Measurements from ENCODE around the gene SLC15A1.

SLC15A1 gene

GRCh38 chr13:98781470-98781869 lies 29.0 kb upstream of the SLC15A1 start:
- H3K4me3 ChIP-seq (ENCODE audit: low read depth, low read length), result no peak overlapping the region

DNA sequence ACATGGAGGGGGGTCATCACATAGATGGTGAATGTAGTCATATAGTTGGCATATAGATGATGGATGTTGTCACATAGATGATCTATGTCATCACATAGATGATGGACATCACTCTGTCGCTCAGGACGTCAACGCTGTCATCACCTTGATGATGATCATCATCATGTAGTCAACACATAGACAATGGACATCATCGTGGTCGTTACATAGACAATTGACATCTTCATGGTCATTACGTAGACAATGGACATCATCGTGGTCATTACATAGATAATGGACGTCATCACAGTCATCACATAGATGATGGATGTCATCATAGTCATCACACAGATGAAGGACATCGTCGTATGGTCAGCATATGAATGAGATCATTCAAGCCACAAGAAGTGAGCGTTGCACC lies 28.6 kb upstream of the SLC15A1 start:
- no peak overlapping the region for H3K4me3 ChIP-seq (ENCODE audit: low read depth, low read length)

DNA sequence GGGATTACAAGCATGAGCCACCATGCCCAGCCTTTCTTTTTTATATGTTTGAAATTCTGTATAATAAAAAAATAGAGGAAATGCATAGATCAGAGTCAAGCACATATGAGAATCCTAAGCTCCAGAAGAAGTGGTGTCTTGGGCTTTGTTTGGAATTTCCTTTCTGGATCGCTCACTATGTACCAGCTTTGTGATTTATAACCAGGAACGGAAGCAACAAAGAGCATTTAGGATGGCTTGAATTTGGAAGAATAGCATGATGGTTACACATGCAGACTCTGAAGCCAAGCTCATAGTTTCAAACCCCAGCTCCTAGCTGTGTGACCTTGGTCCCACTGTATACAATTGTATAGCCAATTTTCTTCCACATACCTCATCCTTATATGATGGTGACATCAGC lies 28.0 kb upstream of the SLC15A1 start:
- H3K4me3 ChIP-seq (ENCODE audit: low read depth, low read length), result no peak overlapping the region

- no peak overlapping the region for H3K4me3 ChIP-seq (ENCODE audit: low read depth, low read length)
These were observed 27.2 kb upstream of the SLC15A1 start for GRCh38 chr13:98779695-98780094.

DNA sequence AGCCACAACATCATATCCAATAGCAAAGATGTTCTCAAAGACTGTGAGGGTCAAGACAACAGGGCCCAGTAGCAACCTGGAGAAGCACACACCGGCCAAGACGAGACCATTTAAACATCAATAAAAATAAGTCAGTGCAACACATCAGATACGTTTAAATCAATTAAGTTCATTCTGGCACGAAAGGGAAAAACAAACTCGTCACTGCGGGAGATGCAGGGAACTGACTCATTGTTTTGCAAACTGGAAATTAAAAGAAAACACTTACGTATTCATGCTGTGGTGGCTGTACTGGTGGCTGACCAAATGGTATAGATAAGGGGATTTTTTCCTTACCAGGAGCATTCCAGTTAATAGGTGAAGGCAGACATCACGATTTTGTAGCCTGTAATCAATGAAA lies 26.3 kb upstream of the SLC15A1 start:
- H3K4me3 ChIP-seq (ENCODE audit: low read depth, low read length), result no peak overlapping the region

DNA sequence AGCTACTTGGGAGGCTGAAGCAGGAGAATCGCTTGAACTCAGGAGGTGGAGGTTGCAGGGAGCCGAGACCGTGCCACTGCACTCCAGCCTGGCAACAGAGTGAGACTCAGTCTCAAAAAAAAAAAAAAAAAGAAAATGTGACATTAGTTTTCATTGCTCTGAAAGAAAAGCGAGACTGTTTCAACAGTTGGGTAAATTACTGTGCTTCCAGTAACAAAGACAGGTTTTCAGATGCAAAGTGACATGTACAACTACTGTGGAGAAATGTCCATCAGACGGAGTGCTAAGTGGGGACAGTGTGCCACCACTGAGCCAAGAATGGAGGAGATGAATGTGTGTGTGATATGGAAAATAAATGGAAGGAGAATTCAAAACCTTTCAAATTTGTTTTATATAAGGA lies 24.2 kb upstream of the SLC15A1 start:
- no peak overlapping the region for H3K4me3 ChIP-seq (ENCODE audit: low read depth, low read length)

DNA sequence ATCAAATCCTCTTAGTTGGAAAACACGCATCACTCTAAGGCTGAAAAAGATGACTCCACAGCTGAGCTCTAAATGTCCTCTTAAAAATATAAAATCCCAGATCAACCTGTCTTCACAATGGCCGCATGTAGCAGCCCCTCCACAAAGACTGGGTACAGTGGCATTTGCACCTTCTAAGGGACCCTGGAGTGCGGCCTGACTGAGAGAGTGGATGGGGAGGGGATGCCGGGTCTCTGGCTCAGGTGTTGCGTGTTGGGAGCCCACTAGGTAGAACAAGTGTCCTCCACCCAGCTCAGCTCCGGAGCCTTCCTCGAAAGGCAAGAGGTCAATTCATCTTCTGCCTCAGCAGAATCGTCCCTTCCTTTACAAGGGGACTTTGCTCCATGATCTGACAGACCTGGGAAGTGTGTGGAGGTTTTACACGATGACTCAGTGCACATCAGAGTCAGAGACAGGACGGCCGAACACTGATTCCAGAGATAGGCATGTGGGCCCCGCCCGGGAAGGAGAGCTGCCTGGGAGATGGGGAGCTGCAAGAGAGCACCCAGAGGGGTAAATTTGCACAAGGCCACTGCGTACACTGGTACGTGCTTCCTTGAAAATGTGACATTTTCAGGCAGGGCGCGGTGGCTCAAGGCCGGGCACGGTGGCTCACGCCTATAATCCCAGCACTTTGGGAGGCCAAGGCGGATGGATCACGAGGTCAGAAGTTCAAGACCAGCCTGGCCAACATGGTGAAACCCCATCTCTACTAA lies 23.5 kb upstream of the SLC15A1 start:
- no peak overlapping the region for H3K4me3 ChIP-seq (ENCODE audit: low read depth, low read length)

DNA sequence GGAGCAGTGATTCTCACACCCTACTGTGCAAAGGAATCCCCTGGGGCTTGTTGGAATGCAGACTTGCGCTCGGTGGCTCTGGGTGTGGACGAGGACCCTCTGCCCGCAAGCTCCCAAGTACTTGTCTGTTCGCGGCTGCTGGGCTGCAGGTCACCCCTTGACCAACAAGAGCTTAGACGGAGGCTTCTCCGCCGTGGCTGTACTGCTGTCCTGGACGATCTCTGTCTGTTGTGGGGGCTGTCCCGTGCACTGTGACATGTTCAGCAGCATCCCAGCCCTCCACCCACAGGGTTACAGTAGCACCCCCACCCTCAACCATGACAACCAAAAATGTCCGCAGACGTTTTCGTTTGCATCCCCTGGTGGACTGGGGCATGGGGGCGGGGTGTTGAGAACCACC lies 22.9 kb upstream of the SLC15A1 start:
- H3K4me3 ChIP-seq (ENCODE audit: low read depth, low read length), result no peak overlapping the region

- no peak overlapping the region for H3K4me3 ChIP-seq (ENCODE audit: low read depth, low read length)
These were observed 22.3 kb upstream of the SLC15A1 start for GRCh38 chr13:98774776-98775175.

GRCh38 chr13:98773921-98774320 lies 21.4 kb upstream of the SLC15A1 start:
- H3K4me3 ChIP-seq (ENCODE audit: low read depth, low read length), result no peak overlapping the region

DNA sequence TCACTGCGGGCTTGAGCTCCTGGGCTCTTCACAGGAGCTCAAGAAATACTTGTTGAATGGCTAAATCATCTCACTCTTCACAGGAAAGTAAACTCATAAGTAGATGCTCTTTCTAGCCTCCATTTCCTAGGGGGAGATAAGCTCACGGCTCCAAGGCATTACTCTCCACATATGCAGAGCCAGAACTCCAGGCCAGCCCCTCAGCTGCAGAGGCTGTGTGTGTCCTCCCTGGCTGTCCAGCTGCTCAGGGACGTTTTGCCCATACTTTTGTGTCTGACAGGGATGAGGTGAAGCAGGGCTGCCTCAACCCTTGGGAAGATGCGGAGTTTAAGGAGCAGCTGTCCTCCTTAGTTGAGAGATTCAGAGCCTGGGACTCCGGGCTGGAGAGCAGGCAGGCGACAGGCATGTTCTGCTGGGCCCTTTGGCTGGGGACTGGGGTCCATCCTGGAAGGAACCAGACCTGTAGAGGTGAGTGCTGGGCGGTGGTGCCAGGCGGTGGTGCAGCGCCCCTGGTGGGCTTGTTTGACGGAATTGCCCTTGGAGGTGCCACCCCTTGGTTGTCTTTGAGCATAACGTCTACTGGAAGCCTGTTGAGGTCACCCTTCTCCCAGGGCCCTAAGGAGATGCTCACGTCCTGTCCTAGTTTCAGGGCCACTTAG lies 20.5 kb upstream of the SLC15A1 start:
- H3K4me3 ChIP-seq (ENCODE audit: low read depth, low read length), result no peak overlapping the region

GRCh38 chr13:98771838-98772611 lies 19.6 kb upstream of the SLC15A1 start:
- no peak overlapping the region for H3K4me3 ChIP-seq (ENCODE audit: low read depth, low read length)

GRCh38 chr13:98769736-98770135 lies 17.3 kb upstream of the SLC15A1 start:
- H3K4me3 ChIP-seq (ENCODE audit: low read depth, low read length), result no peak overlapping the region

GRCh38 chr13:98768522-98768921 lies 16.1 kb upstream of the SLC15A1 start:
- H3K4me3 ChIP-seq (ENCODE audit: low read depth, low read length), result no peak overlapping the region

DNA sequence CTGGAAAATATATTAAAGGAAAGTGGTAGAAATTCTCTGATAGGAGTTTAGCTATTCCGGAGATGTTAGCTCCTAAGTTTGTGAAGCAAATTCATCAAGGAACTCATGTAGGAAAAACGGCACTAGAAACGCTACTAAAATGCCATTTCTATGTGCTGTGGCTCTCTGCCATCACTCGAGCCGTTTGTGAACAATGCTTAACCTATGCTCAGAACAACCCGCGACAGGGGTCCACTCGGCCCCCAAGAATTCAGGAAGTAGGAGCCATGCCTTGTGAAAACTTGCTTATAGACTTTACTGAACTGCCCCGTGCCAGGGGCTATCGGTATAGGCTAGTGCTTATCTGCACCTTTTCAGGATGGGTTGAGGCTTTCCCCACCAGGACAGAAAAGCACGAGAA lies 14.2 kb upstream of the SLC15A1 start:
- H3K4me3 ChIP-seq (ENCODE audit: low read depth, low read length), result no peak overlapping the region

DNA sequence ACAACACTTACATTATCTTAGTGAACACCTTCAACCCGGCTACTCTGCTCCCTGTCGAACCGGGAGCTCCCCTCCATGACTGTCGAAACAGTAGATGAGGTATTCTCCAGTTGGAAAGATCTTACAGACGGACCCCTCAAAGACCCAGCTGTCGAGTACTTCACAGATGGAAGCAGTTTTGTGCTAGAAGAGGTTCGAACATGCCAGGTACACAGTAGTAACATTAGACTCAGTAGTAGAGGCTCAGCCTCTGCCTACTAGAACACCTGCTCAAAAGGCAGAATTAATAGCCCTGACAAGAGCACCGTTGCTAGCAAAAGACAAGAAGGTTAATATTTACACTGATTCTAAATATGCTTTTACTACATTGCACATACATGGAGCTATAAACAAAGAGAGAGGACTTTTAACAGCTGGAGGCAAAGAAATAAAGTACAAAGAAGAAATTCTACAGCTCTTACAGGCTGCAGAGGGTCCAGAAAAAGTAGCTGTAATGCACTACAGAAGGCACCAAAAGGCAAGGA lies 13.6 kb upstream of the SLC15A1 start:
- no peak overlapping the region for H3K4me3 ChIP-seq (ENCODE audit: low read depth, low read length)

DNA sequence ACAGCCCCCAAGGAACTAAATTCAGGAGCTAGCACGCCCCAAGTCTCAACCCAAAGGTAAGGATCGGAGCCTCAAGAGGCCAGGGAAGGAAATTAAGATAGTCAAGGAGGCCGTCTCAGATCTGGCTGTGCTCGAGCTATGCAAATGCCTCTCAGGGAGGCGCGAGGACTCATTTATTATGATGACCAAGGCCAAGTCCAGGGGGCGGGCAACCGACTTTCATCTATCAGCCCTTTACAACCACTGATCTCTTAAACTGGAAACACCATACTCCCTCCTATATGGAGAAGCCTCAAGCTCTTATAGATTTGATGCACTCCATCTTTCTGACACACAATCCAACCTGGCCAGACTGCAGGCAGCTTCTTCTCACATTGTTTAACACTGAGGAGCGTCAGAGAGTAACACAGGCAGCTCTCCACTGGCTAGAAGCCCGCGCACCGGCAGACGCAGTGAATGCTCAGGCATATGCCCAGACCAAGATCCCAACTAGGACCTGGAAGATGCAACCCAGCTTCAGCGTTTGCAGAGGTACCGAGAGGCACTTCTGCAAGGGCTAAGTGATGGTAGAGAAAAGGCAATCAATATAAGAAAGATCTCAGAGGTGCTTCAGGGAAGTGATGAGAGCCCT lies 9.6 kb upstream of the SLC15A1 start:
- H3K4me3 ChIP-seq (ENCODE audit: low read depth, low read length), result no peak overlapping the region

DNA sequence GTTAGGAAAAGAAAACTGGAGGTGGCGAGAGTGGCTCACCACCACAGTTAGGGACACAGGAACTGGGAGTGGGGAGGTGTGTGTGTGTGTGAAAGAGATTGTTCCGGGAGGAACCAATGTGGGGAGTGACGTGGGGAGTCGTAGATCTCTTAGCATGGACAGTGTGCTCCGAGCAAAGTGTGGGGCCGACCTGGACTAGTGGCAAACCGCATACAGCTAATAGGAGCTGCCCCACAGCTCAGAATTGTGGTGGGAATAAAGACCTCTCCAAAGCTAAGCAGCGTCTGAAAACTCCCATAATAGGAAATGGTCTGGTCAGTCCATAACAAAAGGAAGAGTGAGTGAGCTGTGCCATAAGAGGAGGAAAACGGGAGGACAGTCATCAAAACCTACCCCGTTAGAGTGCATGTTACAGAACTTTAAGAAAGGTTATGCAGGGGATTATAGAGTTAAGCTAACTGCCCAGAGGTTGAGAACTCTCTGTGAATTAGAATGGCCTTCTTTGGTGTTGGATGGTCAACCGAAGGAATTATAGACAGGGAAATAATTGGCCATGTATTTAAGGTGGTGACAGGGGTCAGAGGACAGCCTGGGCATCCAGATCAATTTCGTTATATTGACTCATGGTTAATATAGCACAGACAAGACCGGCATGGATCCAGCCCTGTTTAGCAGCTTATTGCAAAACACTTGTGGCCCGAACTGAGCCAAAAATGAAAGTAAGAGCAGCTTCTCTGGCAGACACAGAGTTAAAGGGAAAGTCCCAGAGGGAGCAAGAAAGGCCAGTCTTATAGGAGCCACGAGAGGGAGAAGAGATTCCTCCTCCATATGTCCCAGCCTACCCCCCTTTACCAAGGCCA lies 8.9 kb upstream of the SLC15A1 start:
- H3K4me3 ChIP-seq (ENCODE audit: low read depth, low read length), result no peak overlapping the region

- no peak overlapping the region for H3K4me3 ChIP-seq (ENCODE audit: low read depth, low read length)
These were observed 3.3 kb upstream of the SLC15A1 start for GRCh38 chr13:98755729-98756128.

- no peak overlapping the region for H3K4me3 ChIP-seq (ENCODE audit: low read depth, low read length)
These were observed 2.6 kb upstream of the SLC15A1 start for GRCh38 chr13:98755116-98755515.
